ENCODE data around the gene ANKRD28. TPM values are rescaled to one million over a fixed set of nuclear protein-coding genes. Genes with fewer than 3 reads are reported as not detected.

Gene ANKRD28
- total and polyA plus RNA-seq, 2 of the 8 experiments (the other 6 are each of a cell fraction or from before 2014, with no cell fraction given): 39.1 to 61.7 TPM

DNA sequence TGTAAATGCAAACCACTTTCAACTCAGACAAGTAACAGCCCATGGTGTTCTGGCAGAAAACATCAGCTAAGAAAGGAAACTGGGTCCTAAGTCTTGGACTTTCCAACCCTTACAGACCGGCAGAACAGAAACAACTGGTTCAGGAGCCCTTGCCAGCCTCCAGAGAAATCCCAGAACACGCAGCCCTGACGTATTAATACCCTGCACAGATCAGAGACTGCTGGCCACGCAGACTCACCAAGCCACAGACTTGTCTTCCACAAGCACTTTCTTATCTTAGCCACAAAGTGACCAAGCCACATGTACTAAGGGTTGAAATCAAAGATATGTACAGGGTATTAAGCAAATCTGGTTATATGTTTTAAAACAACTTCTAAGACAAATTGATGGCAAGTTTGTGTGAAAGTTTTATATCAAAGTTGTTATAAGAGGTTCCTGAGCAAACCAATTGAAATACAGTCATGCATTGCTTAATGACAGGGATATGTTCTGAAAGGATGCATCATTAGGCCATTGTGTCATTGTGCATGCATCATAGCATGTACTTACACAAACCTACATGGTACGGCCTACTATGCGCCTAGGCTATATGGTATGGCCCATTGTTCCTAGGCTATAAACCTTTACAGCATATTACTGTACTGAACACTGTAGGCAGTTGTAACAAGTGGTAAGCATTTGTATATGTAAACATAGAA, 159.4 kb downstream of the ANKRD28 start (continued):
- TF ChIP-seq BRCA1 (IDR thresholded peaks at IDR 0.05; ENCODE audit: low read depth, low read length) (no peak), GABPA (IDR thresholded peaks at IDR 0.05; ENCODE audit: borderline replicate concordance, insufficient read depth, low read length) (no peak), CEBPB (IDR thresholded peaks at IDR 0.05; ENCODE audit: low read depth, low read length) (no peak), NANOG (IDR thresholded peaks at IDR 0.05; ENCODE audit: insufficient read depth, low read depth, low read length, poor library complexity, severe bottlenecking) (no peak), PHF8 (conservative IDR thresholded peaks at IDR 0.05; ENCODE audit: low read depth, low read length) (no peak), SAP30 (IDR thresholded peaks at IDR 0.05; ENCODE audit: insufficient read depth, insufficient replicate concordance, low read length) (no peak), JUN (IDR thresholded peaks at IDR 0.05; ENCODE audit: low read depth, low read length) (no peak)
- TF ChIP-seq, protein P1, sequence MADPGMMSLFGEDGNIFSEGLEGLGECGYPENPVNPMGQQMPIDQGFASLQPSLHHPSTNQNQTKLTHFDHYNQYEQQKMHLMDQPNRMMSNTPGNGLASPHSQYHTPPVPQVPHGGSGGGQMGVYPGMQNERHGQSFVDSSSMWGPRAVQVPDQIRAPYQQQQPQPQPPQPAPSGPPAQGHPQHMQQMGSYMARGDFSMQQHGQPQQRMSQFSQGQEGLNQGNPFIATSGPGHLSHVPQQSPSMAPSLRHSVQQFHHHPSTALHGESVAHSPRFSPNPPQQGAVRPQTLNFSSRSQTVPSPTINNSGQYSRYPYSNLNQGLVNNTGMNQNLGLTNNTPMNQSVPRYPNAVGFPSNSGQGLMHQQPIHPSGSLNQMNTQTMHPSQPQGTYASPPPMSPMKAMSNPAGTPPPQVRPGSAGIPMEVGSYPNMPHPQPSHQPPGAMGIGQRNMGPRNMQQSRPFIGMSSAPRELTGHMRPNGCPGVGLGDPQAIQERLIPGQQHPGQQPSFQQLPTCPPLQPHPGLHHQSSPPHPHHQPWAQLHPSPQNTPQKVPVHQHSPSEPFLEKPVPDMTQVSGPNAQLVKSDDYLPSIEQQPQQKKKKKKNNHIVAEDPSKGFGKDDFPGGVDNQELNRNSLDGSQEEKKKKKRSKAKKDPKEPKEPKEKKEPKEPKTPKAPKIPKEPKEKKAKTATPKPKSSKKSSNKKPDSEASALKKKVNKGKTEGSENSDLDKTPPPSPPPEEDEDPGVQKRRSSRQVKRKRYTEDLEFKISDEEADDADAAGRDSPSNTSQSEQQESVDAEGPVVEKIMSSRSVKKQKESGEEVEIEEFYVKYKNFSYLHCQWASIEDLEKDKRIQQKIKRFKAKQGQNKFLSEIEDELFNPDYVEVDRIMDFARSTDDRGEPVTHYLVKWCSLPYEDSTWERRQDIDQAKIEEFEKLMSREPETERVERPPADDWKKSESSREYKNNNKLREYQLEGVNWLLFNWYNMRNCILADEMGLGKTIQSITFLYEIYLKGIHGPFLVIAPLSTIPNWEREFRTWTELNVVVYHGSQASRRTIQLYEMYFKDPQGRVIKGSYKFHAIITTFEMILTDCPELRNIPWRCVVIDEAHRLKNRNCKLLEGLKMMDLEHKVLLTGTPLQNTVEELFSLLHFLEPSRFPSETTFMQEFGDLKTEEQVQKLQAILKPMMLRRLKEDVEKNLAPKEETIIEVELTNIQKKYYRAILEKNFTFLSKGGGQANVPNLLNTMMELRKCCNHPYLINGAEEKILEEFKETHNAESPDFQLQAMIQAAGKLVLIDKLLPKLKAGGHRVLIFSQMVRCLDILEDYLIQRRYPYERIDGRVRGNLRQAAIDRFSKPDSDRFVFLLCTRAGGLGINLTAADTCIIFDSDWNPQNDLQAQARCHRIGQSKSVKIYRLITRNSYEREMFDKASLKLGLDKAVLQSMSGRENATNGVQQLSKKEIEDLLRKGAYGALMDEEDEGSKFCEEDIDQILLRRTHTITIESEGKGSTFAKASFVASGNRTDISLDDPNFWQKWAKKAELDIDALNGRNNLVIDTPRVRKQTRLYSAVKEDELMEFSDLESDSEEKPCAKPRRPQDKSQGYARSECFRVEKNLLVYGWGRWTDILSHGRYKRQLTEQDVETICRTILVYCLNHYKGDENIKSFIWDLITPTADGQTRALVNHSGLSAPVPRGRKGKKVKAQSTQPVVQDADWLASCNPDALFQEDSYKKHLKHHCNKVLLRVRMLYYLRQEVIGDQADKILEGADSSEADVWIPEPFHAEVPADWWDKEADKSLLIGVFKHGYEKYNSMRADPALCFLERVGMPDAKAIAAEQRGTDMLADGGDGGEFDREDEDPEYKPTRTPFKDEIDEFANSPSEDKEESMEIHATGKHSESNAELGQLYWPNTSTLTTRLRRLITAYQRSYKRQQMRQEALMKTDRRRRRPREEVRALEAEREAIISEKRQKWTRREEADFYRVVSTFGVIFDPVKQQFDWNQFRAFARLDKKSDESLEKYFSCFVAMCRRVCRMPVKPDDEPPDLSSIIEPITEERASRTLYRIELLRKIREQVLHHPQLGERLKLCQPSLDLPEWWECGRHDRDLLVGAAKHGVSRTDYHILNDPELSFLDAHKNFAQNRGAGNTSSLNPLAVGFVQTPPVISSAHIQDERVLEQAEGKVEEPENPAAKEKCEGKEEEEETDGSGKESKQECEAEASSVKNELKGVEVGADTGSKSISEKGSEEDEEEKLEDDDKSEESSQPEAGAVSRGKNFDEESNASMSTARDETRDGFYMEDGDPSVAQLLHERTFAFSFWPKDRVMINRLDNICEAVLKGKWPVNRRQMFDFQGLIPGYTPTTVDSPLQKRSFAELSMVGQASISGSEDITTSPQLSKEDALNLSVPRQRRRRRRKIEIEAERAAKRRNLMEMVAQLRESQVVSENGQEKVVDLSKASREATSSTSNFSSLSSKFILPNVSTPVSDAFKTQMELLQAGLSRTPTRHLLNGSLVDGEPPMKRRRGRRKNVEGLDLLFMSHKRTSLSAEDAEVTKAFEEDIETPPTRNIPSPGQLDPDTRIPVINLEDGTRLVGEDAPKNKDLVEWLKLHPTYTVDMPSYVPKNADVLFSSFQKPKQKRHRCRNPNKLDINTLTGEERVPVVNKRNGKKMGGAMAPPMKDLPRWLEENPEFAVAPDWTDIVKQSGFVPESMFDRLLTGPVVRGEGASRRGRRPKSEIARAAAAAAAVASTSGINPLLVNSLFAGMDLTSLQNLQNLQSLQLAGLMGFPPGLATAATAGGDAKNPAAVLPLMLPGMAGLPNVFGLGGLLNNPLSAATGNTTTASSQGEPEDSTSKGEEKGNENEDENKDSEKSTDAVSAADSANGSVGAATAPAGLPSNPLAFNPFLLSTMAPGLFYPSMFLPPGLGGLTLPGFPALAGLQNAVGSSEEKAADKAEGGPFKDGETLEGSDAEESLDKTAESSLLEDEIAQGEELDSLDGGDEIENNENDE (IDR thresholded peaks at IDR 0.05; ENCODE audit: insufficient replicate concordance, low read length): no peak
